A549 treated with DMSO at 1 μM for 4 hours (cell line): ENCODE results near the gene KCNIP2. TPM values are rescaled to one million over a fixed set of nuclear protein-coding genes. Genes with fewer than 3 reads are reported as not detected.

Experiments used
- total RNA-seq: library from RNA; stranded (reverse); fragments of 200-300 nt; extraction: Qiagen RNA extraction; gene quantifications from 5 replicates; pipeline ENCODE4 v1.2.3, GENCODE V29; 2022; ENCODE audit warnings: low read depth

Gene KCNIP2
- total RNA-seq, result 0.69 to 1.2 TPM (median 0.89 TPM) in 5 replicates

DNA sequence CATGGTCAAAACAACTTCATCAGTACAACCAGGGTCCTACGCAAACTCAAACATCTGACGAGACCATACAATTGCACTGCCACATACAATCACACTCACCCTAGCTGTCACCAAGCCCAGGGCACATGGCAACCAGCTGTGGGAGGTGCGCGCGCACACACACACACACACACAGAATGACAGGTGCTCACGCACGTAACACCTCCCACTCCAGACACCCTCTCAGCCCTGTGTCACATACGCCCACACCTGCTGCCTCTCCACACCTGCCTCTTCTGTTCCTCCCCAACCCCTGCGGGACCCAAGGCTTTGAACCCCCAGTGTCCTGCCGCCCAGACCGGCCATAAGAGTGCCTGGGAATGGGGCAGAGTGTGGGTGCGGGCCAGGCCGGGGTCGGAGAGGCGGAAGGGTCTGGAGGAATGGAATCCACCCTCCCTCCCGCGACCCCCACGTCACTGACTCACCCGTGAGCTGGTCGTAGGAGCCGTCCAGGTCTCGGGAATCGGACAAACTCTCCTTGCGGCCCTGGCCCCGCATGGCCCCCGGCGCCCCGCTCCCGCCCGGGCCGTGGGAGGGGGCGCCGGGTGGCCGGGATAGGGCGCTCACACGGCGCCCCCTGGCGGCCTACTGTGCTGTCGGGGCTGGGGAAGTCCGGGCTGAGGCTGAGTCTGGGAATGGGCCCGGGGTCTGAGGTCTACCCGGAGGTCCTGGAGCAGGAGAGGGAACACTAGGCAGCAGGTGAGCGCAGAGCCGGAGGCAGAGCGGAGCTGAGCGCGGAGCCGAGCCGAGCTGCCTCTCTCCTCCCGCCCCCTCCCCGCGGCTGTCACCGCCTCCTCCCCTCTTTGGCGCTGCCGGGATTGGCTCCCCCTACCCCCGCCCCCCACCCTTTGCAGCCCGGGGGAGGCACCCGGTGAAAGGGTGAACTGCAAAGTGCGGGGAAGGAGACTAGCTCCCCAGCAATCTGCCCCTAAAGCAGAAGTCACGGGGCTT, at the start of gene KCNIP2:
Gene KCNIP2, minus strand, starts transcription at position 769 of the 990 bp plus-strand sequence. Its CDS starts 232 bp downstream, at position 537.

GRCh38 chr10:101818119-101818871, 25.3 kb downstream of the KCNIP2 start, which contains the start of gene OGA:
OGA (minus strand) TSS chr10:101818444; CDS start chr10:101818022, 422 bp downstream.

GRCh38 chr10:101782811-101783735, 60.5 kb downstream of the KCNIP2 start, which contains the start of gene NPM3:
NPM3 (minus strand) TSS chr10:101783446; CDS start chr10:101783390, 56 bp downstream.

Other genes with a start within 250 kb of the KCNIP2 start
- gene FBXW4, start 148.6 kb downstream of the KCNIP2 start, total RNA-seq, result 19.8 to 25.7 TPM (median 20.7 TPM) in 5 replicates
- gene FGF8, start 67.7 kb downstream of the KCNIP2 start, total RNA-seq, result 0.08 TPM in 1 of 5 replicates, not detected in the others
- gene NPM3, start 60.4 kb downstream of the KCNIP2 start, total RNA-seq, result 107 to 126 TPM (median 118 TPM) in 5 replicates
- gene OGA, start 25.4 kb downstream of the KCNIP2 start, total RNA-seq, result 65.6 to 77.3 TPM (median 66.6 TPM) in 5 replicates
- 11.9 to 12.7 TPM (median 12.6 TPM) in 5 replicates for gene ARMH3, start 212.4 kb upstream of the KCNIP2 start, total RNA-seq
- gene HPS6, start 221.5 kb upstream of the KCNIP2 start, total RNA-seq, result 28.9 to 36.0 TPM (median 34.4 TPM) in 5 replicates